Keratinocyte (primary cell): ENCODE data around the gene DIPK1A. TPM values are rescaled to one million over a fixed set of nuclear protein-coding genes. Genes with fewer than 3 reads are reported as not detected.

Source experiments
- DNase-seq: peaks from one replicate; pipeline ENCODE4 v3.0.0-alpha.2; 2011; ENCODE audit warnings: low read depth, missing footprints, low spot score
- FAIRE-seq: peaks from 2 replicates; lab custom pipeline; 2011; peaks lifted over from hg19 to GRCh38; lab: Jason Lieb, UNC
- H2AFZ ChIP-seq: 2 replicates; pipeline ENCODE4 v1.6.0; 2012; ENCODE audit warnings: low read length, control low read depth, inconsistent platforms; ENCODE audit not compliant: control insufficient read depth
- H3K27ac ChIP-seq: 2 replicates; pipeline ENCODE4 v1.5.1; 2011; ENCODE audit warnings: low read length; ENCODE audit not compliant: control insufficient read depth, insufficient read depth
- H3K27me3 ChIP-seq: 3 replicates; pipeline ENCODE4 v1.6.0; 2011; ENCODE audit warnings: low read length; ENCODE audit not compliant: control insufficient read depth, insufficient read depth; ENCODE audit errors: extremely low read depth
- H3K36me3 ChIP-seq, 2 experiments: 2 replicates in 1 of 2; 3 replicates in 1 of 2; pipeline ENCODE4 v1.5.1; 2011; ENCODE audit warnings: low read length in 2 of 2, mild to moderate bottlenecking in 1 of 2; ENCODE audit not compliant: control insufficient read depth in 2 of 2, insufficient read depth in 2 of 2; ENCODE audit errors: extremely low read depth in 1 of 2
- H3K4me1 ChIP-seq: 3 replicates; pipeline ENCODE4 v1.5.1; 2011; ENCODE audit warnings: low read length; ENCODE audit not compliant: control insufficient read depth, insufficient read depth; ENCODE audit errors: extremely low read depth
- H3K4me2 ChIP-seq: 3 replicates; pipeline ENCODE4 v1.6.0; 2011; ENCODE audit warnings: low read depth, low read length; ENCODE audit not compliant: control insufficient read depth, insufficient read depth; ENCODE audit errors: extremely low read depth
- H3K4me3 ChIP-seq, 3 experiments: fragments of 200-600 bp in 1 of 3; sonication (generic) in 1 of 3; 2 replicates in 2 of 3; 3 replicates in 1 of 3; pipeline ENCODE4 v1.5.1; 2011 to 2016; ENCODE audit warnings: low read length in 3 of 3, mild to moderate bottlenecking in 3 of 3, control low read depth in 2 of 3, inconsistent platforms in 1 of 3, low read depth in 1 of 3, mixed read lengths in 1 of 3, mixed run types in 1 of 3, moderate library complexity in 1 of 3; ENCODE audit not compliant: control insufficient read depth in 2 of 3, insufficient read depth in 2 of 3; ENCODE audit errors: extremely low read depth in 1 of 3
- H3K79me2 ChIP-seq: 2 replicates; pipeline ENCODE4 v1.6.0; 2012; ENCODE audit warnings: low read length; ENCODE audit not compliant: control insufficient read depth, insufficient read depth
- H3K9ac ChIP-seq: 3 replicates; pipeline ENCODE4 v1.6.0; 2011; ENCODE audit warnings: low read length; ENCODE audit not compliant: control insufficient read depth, insufficient read depth; ENCODE audit errors: extremely low read depth
- H3K9me1 ChIP-seq: 3 replicates; pipeline ENCODE4 v1.6.0; 2011; ENCODE audit warnings: low read length; ENCODE audit not compliant: control insufficient read depth, insufficient read depth; ENCODE audit errors: extremely low read depth
- H3K9me3 ChIP-seq: 2 replicates; pipeline ENCODE4 v1.5.1; 2012; ENCODE audit warnings: low read depth, low read length; ENCODE audit not compliant: control insufficient read depth
- H4K20me1 ChIP-seq: 3 replicates; pipeline ENCODE4 v1.6.0; 2011; ENCODE audit warnings: low read length; ENCODE audit not compliant: control insufficient read depth, insufficient read depth; ENCODE audit errors: extremely low read depth
- EZH2 ChIP-seq: IDR thresholded peaks from one replicate; pipeline ENCODE4 v1.6.1; 2012; ENCODE audit warnings: inconsistent platforms, mild to moderate bottlenecking, low read length, moderate library complexity
- dilution Hi-C: fragments of 300-500 bp; cut with MboI; formaldehyde crosslinking; loops from one replicate; pipeline ENCODE4 v1.7.0; 2020; ENCODE audit warnings: low sequenced_read_pairs; ENCODE audit not compliant: extremely low pct_ligation_motif_present
- polyA plus RNA-seq, 5 experiments: library from polyadenylated mRNA; depleted of rRNA in 3 of 5; stranded (reverse) in 3 of 5; stranded (forward) in 1 of 5; unstranded in 1 of 5; fragments of >200 nt; gene quantifications; 1 replicate in 1 of 5; 2 replicates in 3 of 5; 3 replicates in 1 of 5; pipeline versions ENCODE4 v1.2.1 to v1.2.3, GENCODE V29; 2011 to 2012; ENCODE audit warnings: missing spikeins in 2 of 5, low read depth in 1 of 5, low replicate concordance in 1 of 5
- TF ChIP-seq, protein P1 (sequence below), 3 experiments: IDR thresholded peaks in 1 of 3; conservative IDR thresholded peaks in 1 of 3; optimal IDR thresholded peaks in 1 of 3; 2 replicates in 2 of 3; 3 replicates in 1 of 3; pipeline versions ENCODE3 to v1.5.1; 2011; ENCODE audit warnings: low read length in 3 of 3, mild to moderate bottlenecking in 3 of 3, moderate library complexity in 2 of 3, control low read depth in 1 of 3, inconsistent platforms in 1 of 3; ENCODE audit not compliant: insufficient read depth in 2 of 3; ENCODE audit errors: extremely low read depth in 1 of 3

DIPK1A gene
- polyA plus RNA-seq, 1 donor (not counting 4 experiments of a cell fraction or from before 2014, with no cell fraction given), result 22.0 TPM

DNA sequence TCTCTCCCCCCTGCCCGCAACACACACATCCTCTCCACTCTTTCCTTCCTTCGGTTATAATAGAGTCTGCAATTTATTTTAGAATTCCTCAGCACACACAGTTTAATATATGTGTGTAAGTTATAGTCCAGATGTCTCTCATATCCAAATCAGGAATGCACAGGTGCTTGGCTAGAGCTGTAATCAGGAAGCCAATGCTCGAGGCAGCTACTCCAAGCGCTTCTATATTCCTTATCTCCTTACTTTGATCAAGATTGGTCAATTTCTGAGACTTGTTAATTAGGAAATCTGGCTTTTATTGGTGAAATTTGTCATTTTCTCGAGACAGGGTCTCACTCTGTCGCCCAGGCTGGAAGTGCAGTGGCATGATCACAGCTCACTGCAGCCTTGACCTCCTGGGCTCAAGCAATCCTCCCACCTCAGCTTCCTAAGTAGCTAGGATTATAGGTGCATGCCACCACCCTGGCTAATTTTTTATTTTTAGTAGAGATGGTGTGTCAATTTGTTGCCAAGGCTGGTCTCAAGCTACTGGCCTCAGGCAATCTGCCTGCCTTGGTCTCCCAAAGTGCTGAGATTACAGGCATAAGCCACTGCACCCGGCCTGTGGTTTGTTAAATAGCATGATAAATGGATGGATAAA lies 101.7 kb downstream of the DIPK1A start:
- no peak for TF ChIP-seq EZH2
- TF ChIP-seq, protein P1, sequence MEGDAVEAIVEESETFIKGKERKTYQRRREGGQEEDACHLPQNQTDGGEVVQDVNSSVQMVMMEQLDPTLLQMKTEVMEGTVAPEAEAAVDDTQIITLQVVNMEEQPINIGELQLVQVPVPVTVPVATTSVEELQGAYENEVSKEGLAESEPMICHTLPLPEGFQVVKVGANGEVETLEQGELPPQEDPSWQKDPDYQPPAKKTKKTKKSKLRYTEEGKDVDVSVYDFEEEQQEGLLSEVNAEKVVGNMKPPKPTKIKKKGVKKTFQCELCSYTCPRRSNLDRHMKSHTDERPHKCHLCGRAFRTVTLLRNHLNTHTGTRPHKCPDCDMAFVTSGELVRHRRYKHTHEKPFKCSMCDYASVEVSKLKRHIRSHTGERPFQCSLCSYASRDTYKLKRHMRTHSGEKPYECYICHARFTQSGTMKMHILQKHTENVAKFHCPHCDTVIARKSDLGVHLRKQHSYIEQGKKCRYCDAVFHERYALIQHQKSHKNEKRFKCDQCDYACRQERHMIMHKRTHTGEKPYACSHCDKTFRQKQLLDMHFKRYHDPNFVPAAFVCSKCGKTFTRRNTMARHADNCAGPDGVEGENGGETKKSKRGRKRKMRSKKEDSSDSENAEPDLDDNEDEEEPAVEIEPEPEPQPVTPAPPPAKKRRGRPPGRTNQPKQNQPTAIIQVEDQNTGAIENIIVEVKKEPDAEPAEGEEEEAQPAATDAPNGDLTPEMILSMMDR (optimal IDR thresholded peaks at IDR 0.05 in 1 of 3, IDR thresholded peaks at IDR 0.05 in 1 of 3, conservative IDR thresholded peaks at IDR 0.05 in 1 of 3; ENCODE audit: extremely low read depth in 1 of 3, insufficient read depth in 2 of 3, low read length in 3 of 3), result no peak
- Histone ChIP-seq H3K9me3 (no peaks in the 10 kb centered on the region), H3K9me1 (no peaks in the 10 kb centered on the region), H2AFZ (peak overlapping the region; percentile 24), H4K20me1 (no peaks in the 10 kb centered on the region), H3K4me2 (peak overlapping the region; percentile 77), H3K27ac (no peak overlapping the region), H3K27me3 (no peaks in the 10 kb centered on the region), H3K4me3 (peak overlapping the region in 1 of 3 experiments; percentile 39), H3K9ac (no peak overlapping the region), H3K79me2 (no peaks in the 10 kb centered on the region), H3K4me1 (peaks cover 4% of the 10 kb centered on the region), H3K36me3 (no peaks in the 10 kb centered on the region)
- FAIRE-seq (no peak), DNase-seq (no peak)
- dilution Hi-C loops, result no loop called here

DNA sequence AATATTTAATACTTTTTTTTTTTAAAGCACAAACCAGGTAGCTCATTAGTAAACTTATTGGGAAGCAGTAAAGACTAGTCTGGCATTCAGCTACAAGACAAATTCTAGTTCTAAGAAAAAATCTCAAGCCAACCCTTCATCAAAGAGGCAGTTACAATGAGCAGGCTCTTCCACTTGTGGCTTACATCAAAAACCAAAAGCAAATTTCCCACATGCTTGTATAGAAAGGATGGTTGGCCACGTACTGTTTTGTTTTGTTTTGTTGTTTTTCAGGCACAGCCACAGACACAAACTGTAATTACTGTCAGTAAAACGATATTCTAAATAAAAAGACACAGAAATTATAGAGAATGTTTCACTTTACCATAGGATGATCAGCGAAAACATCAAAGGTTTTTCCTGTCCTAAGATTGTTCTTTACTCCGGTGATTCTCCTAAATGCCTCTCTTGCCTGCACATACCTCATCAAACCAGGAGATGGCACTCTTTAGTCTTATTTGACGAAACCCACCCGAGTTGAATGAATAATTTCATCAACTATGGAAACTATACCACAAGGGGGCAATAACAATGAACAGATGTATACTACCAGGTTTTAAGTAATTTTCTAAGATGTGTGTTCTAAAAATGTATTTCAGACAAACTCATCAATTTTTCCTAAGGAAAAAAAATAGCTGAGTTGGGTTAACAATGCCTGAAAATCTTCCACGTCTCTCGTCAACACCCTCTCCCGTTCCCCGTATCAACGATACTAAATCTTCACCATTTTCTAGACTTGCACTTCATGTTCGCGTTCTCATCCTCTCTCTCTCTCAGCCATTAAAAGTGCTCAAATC lies 102.5 kb downstream of the DIPK1A start:
- FAIRE-seq, result peak; percentile 93
- H3K27ac ChIP-seq, result no peak overlapping the region
- dilution Hi-C loops, result no loop called here
- DNase-seq, result no peak
- no peaks in the 10 kb centered on the region for H3K79me2 ChIP-seq
- no peaks in the 10 kb centered on the region for H3K27me3 ChIP-seq
- no peaks in the 10 kb centered on the region for H4K20me1 ChIP-seq
- peak overlapping the region in 1 of 3 experiments; percentile 39 for H3K4me3 ChIP-seq
- peaks cover 4% of the 10 kb centered on the region for H3K4me1 ChIP-seq
- TF ChIP-seq EZH2, result no peak
- TF ChIP-seq, protein P1 (optimal IDR thresholded peaks at IDR 0.05 in 1 of 3, IDR thresholded peaks at IDR 0.05 in 1 of 3, conservative IDR thresholded peaks at IDR 0.05 in 1 of 3; ENCODE audit: extremely low read depth in 1 of 3, insufficient read depth in 2 of 3, low read length in 3 of 3), result peak; percentile 64 to 90 (median 65)
- no peaks in the 10 kb centered on the region for H3K9me3 ChIP-seq
- no peaks in the 10 kb centered on the region for H3K36me3 ChIP-seq
- no peaks in the 10 kb centered on the region for H3K9me1 ChIP-seq
- no peak overlapping the region for H3K9ac ChIP-seq
- H2AFZ ChIP-seq, result peak overlapping the region; percentile 24
- H3K4me2 ChIP-seq, result peak overlapping the region; percentile 77
